Panc1 (cell line): ENCODE measurements around the gene C3orf22. TPM values are rescaled to one million over a fixed set of nuclear protein-coding genes. Genes with fewer than 3 reads are reported as not detected.

Source experiments
- ATAC-seq: fragments of 200-7000 bp; cut with Tn5 transposase; 2 replicates; pipeline ENCODE4 v1.9.1; 2020; ENCODE audit warnings: mild to moderate bottlenecking, moderate library complexity
- Bru-seq: library from RNA; stranded (reverse); fragments of 400-500 nt; gene quantifications from one replicate; lab custom pipeline; 2021; lab: Mats Ljungman, UMichigan
- BruChase-seq, 2 experiments: library from RNA; stranded (reverse); fragments of 400-500 nt; gene quantifications; one replicate each; lab custom pipeline; 2021; lab: Mats Ljungman, UMichigan
- BruUV-seq: library from RNA; stranded (reverse); fragments of 400-500 nt; replicated peaks from 2 replicates; lab custom pipeline; 2021; lab: Mats Ljungman, UMichigan
- CTCF ChIA-PET: fragments of 300-600 bp; sonication (Branson Sonifier 250); formaldehyde crosslinking; loops from one replicate; lab custom pipeline; 2022; ENCODE audit warnings: antibody characterized with exemption; lab: Charles Lee
- POLR2A ChIA-PET: fragments of 300-600 bp; sonication (Branson Sonifier 250); formaldehyde crosslinking; loops from one replicate; lab custom pipeline; 2022; ENCODE audit warnings: antibody characterized with exemption; lab: Charles Lee
- DNase-seq: peaks from one replicate; pipeline ENCODE4 v3.0.0-alpha.2; 2010; ENCODE audit warnings: low read depth, low spot score
- H3K27ac ChIP-seq: 2 replicates; pipeline ENCODE4 v1.5.1; 2011; ENCODE audit warnings: mild to moderate bottlenecking, low read length, inconsistent platforms
- H3K27me3 ChIP-seq: fragments of 200-500 bp; sonication (Bioruptor generic); 2 replicates; pipeline ENCODE4 v1.6.0; 2014; ENCODE audit warnings: low read length, inconsistent platforms; ENCODE audit not compliant: control insufficient read depth, insufficient read depth
- H3K36me3 ChIP-seq: fragments of 200-500 bp; sonication (Bioruptor generic); 2 replicates; pipeline ENCODE4 v1.5.1; 2014; ENCODE audit warnings: inconsistent platforms, mild to moderate bottlenecking, low read length, moderate library complexity; ENCODE audit not compliant: control insufficient read depth, insufficient read depth
- H3K4me1 ChIP-seq: 2 replicates; pipeline ENCODE4 v1.5.1; 2011; ENCODE audit warnings: inconsistent platforms, mild to moderate bottlenecking, low read length, moderate library complexity; ENCODE audit not compliant: control insufficient read depth, insufficient read depth
- H3K4me3 ChIP-seq, 2 experiments: 2 replicates each; pipeline ENCODE4 v1.5.1; 2011 to 2012; ENCODE audit warnings: low read depth in 2 of 2, low read length in 2 of 2, mild to moderate bottlenecking in 2 of 2, inconsistent platforms in 1 of 2, moderate library complexity in 1 of 2
- H3K9me3 ChIP-seq: fragments of 200-500 bp; sonication (Bioruptor generic); 2 replicates; pipeline ENCODE4 v1.5.1; 2014; ENCODE audit warnings: low read depth, mild to moderate bottlenecking, inconsistent platforms, low read length, moderate library complexity; ENCODE audit not compliant: control insufficient read depth, insufficient read depth
- POLR2AphosphoS5 ChIP-seq: IDR thresholded peaks from 2 replicates; pipeline ENCODE4 v1.6.1; 2012; ENCODE audit warnings: mild to moderate bottlenecking, low read depth, low read length, moderate library complexity
- SIN3A ChIP-seq: IDR thresholded peaks from 2 replicates; pipeline ENCODE4 v1.6.1; 2012; ENCODE audit warnings: low read depth, mild to moderate bottlenecking, low read length, moderate library complexity, borderline replicate concordance; ENCODE audit not compliant: insufficient read depth
- TCF7L2 ChIP-seq: IDR thresholded peaks from 2 replicates; pipeline ENCODE4 v1.6.1; 2011; ENCODE audit warnings: mild to moderate bottlenecking, low read depth, low read length, inconsistent platforms
- in situ Hi-C: cut with HindIII; loops from 2 replicates; pipeline ENCODE4 v1.10.0; 2016; ENCODE audit warnings: low sequenced_read_pairs, low pct_unique_long_range_greater_than_20kb
- intact Hi-C: fragments of 100-400 bp; cut with micrococcal nuclease; formaldehyde crosslinking; loops from one replicate; pipeline ENCODE4 v1.10.0; 2022; ENCODE audit not compliant: unreplicated experiment
- long read RNA-seq: library from polyadenylated mRNA; unstranded; transcript quantifications from one replicate; pipeline ENCODE4 v2.0.0, GENCODE V29; 2021; ENCODE audit not compliant: unreplicated experiment
- polyA plus RNA-seq: library from polyadenylated mRNA; unstranded; fragments of >200 nt; gene quantifications from one replicate; pipeline ENCODE4 v1.2.1, GENCODE V29; 2012; ENCODE audit warnings: missing spikeins; ENCODE audit not compliant: insufficient read length
- total RNA-seq: library from RNA; stranded (reverse); gene quantifications from one replicate; pipeline ENCODE4 v1.2.1, GENCODE V29; 2021; ENCODE audit not compliant: unreplicated experiment
- TF ChIP-seq, protein P1 (sequence below): fragments of 450-650 bp; IDR thresholded peaks from 2 replicates; pipeline ENCODE4 v1.5.1; 2017; ENCODE audit warnings: mild to moderate bottlenecking
- TF ChIP-seq, protein P2 (sequence below), 2 experiments: IDR thresholded peaks; 2 replicates each; pipeline ENCODE4 v1.6.1; 2011 to 2012; ENCODE audit warnings: low read depth in 2 of 2, control low read depth in 1 of 2, low read length in 1 of 2, mild to moderate bottlenecking in 1 of 2, moderate library complexity in 1 of 2; ENCODE audit not compliant: insufficient read depth in 1 of 2

The C3orf22 gene, protein sequence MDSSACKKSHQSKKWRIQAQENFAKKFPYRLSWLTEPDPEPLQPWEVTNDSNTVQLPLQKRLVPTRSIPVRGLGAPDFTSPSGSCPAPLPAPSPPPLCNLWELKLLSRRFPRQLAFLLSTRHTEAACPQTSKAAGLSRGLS
- not detected for total RNA-seq
- polyA plus RNA-seq = not detected
- percentile 12 among the genes with signal in this experiment for Bru-seq, nascent RNA
- percentile 15 among the genes with signal in this experiment for BruChase-seq, experiment 1, labeled RNA remaining after a 2-hour chase
- percentile 9 among the genes with signal in this experiment for BruChase-seq, experiment 2, labeled RNA remaining after a 6-hour chase
- long read RNA-seq = 0 reads

DNA sequence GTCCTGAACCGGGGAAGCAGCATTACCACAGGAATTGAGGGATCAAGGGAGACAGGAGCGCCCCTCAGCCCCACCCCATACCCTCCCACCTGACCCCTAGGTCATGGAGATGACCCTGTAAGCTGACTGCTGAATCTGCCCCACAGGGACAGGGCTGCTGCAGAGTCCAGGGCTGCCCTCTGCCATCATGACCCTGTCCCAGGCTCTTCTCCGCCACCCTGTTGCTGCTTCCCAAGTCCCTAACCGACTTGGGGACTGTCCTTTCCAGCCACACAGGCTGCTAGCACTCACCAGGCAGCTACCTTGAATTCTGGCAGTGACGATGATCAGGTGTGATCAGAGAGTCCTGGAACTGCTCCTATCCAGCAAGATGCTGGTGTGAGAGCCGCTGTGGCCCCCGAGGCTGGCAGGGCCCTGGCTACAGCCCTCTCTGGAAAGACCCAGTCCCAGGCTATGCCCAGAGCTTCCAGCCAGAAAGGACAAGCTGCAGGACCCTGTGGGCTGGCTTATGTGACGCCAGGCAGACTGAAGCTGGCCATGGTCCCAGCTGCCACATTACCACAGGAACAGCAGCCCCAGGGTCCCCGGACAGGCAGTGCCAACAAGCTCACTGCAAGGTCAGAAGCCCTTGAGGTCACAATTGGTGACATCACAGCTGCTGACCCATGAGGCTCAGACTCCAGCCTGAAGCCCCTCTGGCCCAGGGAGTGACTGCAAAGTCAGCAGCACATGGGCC lies at the start of gene C3orf22:
Gene C3orf22 (minus strand): TSS at position 597 of the 736 bp plus-strand sequence. CDS start 5,542 bp downstream, outside the sequence.
- intact Hi-C loops (no loop called here), in situ Hi-C loops (no loop called here)
- no peaks in the 10 kb centered on the region for H3K4me1 ChIP-seq
- POLR2A ChIA-PET = no interaction called here
- peaks cover 2% of the 10 kb centered on the region; the same call in 1 of the 2 replicates for H3K27me3 ChIP-seq
- H3K36me3 ChIP-seq = no peaks in the 10 kb centered on the region
- CTCF ChIA-PET = no interaction called here
- no peak within 1 kb of the TSS for H3K4me3 ChIP-seq
- H3K9me3 ChIP-seq = no peaks in the 10 kb centered on the region
- no peak within 1 kb of the TSS for H3K27ac ChIP-seq
- no peak for DNase-seq
- TF ChIP-seq SIN3A (no peak), POLR2AphosphoS5 (no peak)
- TF ChIP-seq, protein P1, sequence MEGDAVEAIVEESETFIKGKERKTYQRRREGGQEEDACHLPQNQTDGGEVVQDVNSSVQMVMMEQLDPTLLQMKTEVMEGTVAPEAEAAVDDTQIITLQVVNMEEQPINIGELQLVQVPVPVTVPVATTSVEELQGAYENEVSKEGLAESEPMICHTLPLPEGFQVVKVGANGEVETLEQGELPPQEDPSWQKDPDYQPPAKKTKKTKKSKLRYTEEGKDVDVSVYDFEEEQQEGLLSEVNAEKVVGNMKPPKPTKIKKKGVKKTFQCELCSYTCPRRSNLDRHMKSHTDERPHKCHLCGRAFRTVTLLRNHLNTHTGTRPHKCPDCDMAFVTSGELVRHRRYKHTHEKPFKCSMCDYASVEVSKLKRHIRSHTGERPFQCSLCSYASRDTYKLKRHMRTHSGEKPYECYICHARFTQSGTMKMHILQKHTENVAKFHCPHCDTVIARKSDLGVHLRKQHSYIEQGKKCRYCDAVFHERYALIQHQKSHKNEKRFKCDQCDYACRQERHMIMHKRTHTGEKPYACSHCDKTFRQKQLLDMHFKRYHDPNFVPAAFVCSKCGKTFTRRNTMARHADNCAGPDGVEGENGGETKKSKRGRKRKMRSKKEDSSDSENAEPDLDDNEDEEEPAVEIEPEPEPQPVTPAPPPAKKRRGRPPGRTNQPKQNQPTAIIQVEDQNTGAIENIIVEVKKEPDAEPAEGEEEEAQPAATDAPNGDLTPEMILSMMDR = no peak
- ATAC-seq = 0 out of 2 replicates have a peak, but pooled peaks have one; percentile 39
- no TSS peak for BruUV-seq

DNA sequence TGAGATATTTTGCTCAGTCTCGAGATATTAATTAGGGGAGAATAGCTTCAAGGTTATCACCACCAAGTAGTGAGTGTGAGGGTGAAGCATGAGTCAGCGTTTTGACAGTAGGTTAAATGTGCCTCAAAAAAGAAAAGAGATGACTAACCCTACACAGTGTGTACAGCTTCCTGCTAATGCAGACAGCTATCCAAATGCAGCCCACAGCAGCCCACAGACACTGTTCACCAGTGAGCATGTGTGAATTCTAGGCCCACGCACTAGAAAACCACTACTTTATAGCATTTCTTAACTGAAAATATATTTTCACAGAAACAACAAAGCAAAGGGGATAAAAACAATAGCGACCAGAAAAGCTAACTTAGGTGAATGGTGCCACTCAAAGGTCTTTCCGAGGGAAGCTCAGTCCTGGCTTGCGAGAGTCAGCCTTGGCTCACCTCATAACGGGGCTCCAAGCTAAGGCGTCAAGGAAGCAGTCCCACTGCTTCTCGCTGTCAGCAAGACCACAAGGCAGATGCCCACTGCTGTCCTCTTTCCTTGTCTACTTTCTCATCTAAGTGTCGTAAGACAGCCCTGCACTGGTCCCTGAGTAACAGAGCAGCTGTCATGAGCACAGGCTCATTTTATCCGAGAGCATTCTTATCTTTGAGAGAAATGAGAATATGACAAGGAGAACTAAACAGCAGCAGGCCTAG lies 48.6 kb upstream of the C3orf22 start:
- no peak for DNase-seq
- CTCF ChIA-PET = no interaction called here
- no TSS peak for BruUV-seq

More for the DNA sequence above, 48.6 kb upstream of the C3orf22 start:
- H3K36me3 ChIP-seq = no peaks in the 10 kb centered on the region
- H3K4me3 ChIP-seq = no peak overlapping the region
- no peak overlapping the region for H3K27ac ChIP-seq
- intact Hi-C loops = no loop called here
- H3K9me3 ChIP-seq = no peaks in the 10 kb centered on the region
- POLR2A ChIA-PET = no interaction called here
- no peak for TF ChIP-seq POLR2AphosphoS5
- no peak for TF ChIP-seq TCF7L2
- TF ChIP-seq, protein P2, sequence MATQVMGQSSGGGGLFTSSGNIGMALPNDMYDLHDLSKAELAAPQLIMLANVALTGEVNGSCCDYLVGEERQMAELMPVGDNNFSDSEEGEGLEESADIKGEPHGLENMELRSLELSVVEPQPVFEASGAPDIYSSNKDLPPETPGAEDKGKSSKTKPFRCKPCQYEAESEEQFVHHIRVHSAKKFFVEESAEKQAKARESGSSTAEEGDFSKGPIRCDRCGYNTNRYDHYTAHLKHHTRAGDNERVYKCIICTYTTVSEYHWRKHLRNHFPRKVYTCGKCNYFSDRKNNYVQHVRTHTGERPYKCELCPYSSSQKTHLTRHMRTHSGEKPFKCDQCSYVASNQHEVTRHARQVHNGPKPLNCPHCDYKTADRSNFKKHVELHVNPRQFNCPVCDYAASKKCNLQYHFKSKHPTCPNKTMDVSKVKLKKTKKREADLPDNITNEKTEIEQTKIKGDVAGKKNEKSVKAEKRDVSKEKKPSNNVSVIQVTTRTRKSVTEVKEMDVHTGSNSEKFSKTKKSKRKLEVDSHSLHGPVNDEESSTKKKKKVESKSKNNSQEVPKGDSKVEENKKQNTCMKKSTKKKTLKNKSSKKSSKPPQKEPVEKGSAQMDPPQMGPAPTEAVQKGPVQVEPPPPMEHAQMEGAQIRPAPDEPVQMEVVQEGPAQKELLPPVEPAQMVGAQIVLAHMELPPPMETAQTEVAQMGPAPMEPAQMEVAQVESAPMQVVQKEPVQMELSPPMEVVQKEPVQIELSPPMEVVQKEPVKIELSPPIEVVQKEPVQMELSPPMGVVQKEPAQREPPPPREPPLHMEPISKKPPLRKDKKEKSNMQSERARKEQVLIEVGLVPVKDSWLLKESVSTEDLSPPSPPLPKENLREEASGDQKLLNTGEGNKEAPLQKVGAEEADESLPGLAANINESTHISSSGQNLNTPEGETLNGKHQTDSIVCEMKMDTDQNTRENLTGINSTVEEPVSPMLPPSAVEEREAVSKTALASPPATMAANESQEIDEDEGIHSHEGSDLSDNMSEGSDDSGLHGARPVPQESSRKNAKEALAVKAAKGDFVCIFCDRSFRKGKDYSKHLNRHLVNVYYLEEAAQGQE (IDR thresholded peaks at IDR 0.05; ENCODE audit: insufficient read depth in 1 of 2, low read depth in 2 of 2, low read length in 1 of 2) = no peak
- TF ChIP-seq SIN3A = no peak
- TF ChIP-seq, protein P1 = no peak
- no peak for ATAC-seq
- no peaks in the 10 kb centered on the region for H3K4me1 ChIP-seq
- in situ Hi-C loops = no loop called here
- H3K27me3 ChIP-seq = no peaks in the 10 kb centered on the region
